Kidney (tissue), 14 donors: ENCODE measurements around the gene ACSM4. TPM values are rescaled to one million over a fixed set of nuclear protein-coding genes. Genes with fewer than 3 reads are reported as not detected.

Experiments
- DNase-seq, 5 donors: peaks; one replicate each; pipeline ENCODE4 v3.0.0-alpha.2; 2013 to 2020
- FAIRE-seq: peaks from 2 replicates; lab custom pipeline; 2012; peaks lifted over from hg19 to GRCh38; lab: Jason Lieb, UNC
- H3K27ac ChIP-seq, 2 donors: one replicate each; pipeline ENCODE4 v1.7.0; 2013; ENCODE audit warnings: low read depth in 2 of 2, low read length in 2 of 2, inconsistent platforms in 1 of 2
- H3K27me3 ChIP-seq: one replicate; pipeline ENCODE4 v1.7.1; 2013; ENCODE audit warnings: low read length, inconsistent platforms; ENCODE audit not compliant: control insufficient read depth, insufficient read depth
- H3K36me3 ChIP-seq, 3 donors: one replicate each; pipeline versions ENCODE4 v1.7.0 to v1.7.1; 2013; ENCODE audit warnings: low read length in 3 of 3, control low read depth in 1 of 3, inconsistent platforms in 1 of 3; ENCODE audit not compliant: insufficient read depth in 3 of 3, control insufficient read depth in 2 of 3
- H3K4me1 ChIP-seq, 3 donors: one replicate each; pipeline versions ENCODE4 v1.7.0 to v1.7.1; 2013; ENCODE audit warnings: low read length in 3 of 3, inconsistent platforms in 1 of 3, low read depth in 1 of 3; ENCODE audit not compliant: control insufficient read depth in 2 of 3, insufficient read depth in 2 of 3
- H3K4me3 ChIP-seq, 3 donors: one replicate each; pipeline versions ENCODE4 v1.7.0 to v1.8.1; 2013; ENCODE audit warnings: low read length in 3 of 3, control low read depth in 1 of 3, inconsistent platforms in 1 of 3
- H3K9ac ChIP-seq, 3 donors: one replicate each; pipeline versions ENCODE4 v1.7.0 to v1.7.1; 2013; ENCODE audit warnings: low read length in 3 of 3, control low read depth in 1 of 3, inconsistent platforms in 1 of 3
- H3K9me3 ChIP-seq, 3 donors: one replicate each; pipeline versions ENCODE4 v1.7.0 to v1.7.1; 2013; ENCODE audit warnings: low read length in 3 of 3, control low read depth in 1 of 3, inconsistent platforms in 1 of 3; ENCODE audit not compliant: control insufficient read depth in 2 of 3, insufficient read depth in 1 of 3
- intact Hi-C: fragments of 100-400 bp; cut with DNase I; formaldehyde crosslinking; loops from one replicate; pipeline ENCODE4 v1.11.1; 2022
- polyA plus RNA-seq: library from polyadenylated mRNA; stranded (reverse); fragments of 350-450 nt; fragmentation: Illumina TruSeq; extraction: RNeasy Lipid Tissue Mini Kit (QIAGEN cat#74804); gene quantifications from one replicate; pipeline ENCODE4 v1.2.3, GENCODE V29; 2014; ENCODE audit warnings: low read depth, low replicate concordance; ENCODE audit not compliant: insufficient read depth
- total RNA-seq: library from RNA; stranded (reverse); fragmentation: NEBNext Ultra II Directional; extraction: Animal tissue kit (Norgen Biotek cat#: 25700); gene quantifications from one replicate; pipeline ENCODE4 v1.2.1, GENCODE V29; 2021
- TF ChIP-seq, protein P1 (sequence below): IDR thresholded peaks from 3 replicates; pipeline ENCODE4 v1.5.1; 2012; ENCODE audit warnings: mild to moderate bottlenecking, moderate library complexity, borderline replicate concordance; ENCODE audit not compliant: insufficient read depth; ENCODE audit errors: extremely low read depth
- donor health status: control.
- donor health status: control.
- donor health status: control.
- donor health status: control.
- donor health status: control.
- donor health status: DM: yes; HTN: yes; CAD: no.
- donor health status: Normal renal cell carcinoma (clear cell type).

Gene ACSM4
- total and polyA plus RNA-seq, 2 donors from 2014 or later, result not detected

DNA sequence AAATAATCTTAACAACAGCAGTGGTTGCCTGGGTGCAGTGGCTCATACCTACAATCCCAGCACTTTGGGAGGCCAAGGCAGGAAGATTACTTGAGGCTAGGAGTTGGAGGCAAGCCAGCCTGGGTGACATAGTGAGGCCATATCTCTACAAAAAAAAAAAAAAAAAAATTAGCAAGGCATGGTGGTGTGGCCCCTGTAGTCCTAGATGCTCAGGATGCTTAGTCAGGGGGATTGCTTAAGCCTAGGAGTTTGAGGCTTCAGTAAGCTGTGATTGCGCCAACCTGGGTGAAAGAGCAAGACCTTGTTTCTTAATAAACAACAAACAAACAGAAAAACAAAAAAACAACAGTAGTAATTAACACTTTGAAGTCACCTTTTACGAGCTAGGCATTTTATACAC, 642 bp upstream of the ACSM4 start:
- Histone ChIP-seq H3K4me1 (no peaks in the 10 kb centered on the region), H3K27ac (no peak overlapping the region), H3K4me3 (no peak overlapping the region), H3K36me3 (no peaks in the 10 kb centered on the region), H3K9me3 (no peaks in the 10 kb centered on the region), H3K9ac (no peak overlapping the region), H3K27me3 (no peaks in the 10 kb centered on the region)
- no peak for FAIRE-seq
- intact Hi-C loops, result no loop called here
- TF ChIP-seq, protein P1, sequence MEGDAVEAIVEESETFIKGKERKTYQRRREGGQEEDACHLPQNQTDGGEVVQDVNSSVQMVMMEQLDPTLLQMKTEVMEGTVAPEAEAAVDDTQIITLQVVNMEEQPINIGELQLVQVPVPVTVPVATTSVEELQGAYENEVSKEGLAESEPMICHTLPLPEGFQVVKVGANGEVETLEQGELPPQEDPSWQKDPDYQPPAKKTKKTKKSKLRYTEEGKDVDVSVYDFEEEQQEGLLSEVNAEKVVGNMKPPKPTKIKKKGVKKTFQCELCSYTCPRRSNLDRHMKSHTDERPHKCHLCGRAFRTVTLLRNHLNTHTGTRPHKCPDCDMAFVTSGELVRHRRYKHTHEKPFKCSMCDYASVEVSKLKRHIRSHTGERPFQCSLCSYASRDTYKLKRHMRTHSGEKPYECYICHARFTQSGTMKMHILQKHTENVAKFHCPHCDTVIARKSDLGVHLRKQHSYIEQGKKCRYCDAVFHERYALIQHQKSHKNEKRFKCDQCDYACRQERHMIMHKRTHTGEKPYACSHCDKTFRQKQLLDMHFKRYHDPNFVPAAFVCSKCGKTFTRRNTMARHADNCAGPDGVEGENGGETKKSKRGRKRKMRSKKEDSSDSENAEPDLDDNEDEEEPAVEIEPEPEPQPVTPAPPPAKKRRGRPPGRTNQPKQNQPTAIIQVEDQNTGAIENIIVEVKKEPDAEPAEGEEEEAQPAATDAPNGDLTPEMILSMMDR, result no peak
- no peak for DNase-seq

DNA sequence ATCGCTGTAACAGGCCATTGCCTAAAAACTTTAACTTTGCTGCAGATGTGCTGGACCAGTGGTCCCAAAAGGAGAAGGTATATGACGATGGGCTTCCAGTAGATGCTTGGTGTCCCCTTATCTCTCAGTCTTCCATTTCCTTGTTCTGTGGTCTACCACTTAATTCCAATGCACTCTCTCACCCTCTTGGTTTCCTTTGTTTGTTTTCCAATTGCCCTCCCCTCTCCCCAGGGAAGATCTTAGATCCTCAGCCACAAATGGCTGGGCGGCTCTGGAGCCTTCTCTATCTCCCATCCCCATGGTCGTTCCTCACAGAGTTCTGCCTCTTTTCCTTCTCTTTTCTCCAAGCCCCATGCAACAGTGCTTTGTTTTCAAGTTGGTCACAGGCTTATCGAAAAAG, 584 bp downstream of the ACSM4 start:
- Histone ChIP-seq H3K9me3 (no peaks in the 10 kb centered on the region), H3K27ac (no peak overlapping the region), H3K36me3 (no peaks in the 10 kb centered on the region), H3K27me3 (no peaks in the 10 kb centered on the region), H3K4me3 (no peak overlapping the region), H3K9ac (no peak overlapping the region), H3K4me1 (no peaks in the 10 kb centered on the region)
- TF ChIP-seq, protein P1, result no peak
- intact Hi-C loops, result no loop called here
- DNase-seq (no peak), FAIRE-seq (no peak)

DNA sequence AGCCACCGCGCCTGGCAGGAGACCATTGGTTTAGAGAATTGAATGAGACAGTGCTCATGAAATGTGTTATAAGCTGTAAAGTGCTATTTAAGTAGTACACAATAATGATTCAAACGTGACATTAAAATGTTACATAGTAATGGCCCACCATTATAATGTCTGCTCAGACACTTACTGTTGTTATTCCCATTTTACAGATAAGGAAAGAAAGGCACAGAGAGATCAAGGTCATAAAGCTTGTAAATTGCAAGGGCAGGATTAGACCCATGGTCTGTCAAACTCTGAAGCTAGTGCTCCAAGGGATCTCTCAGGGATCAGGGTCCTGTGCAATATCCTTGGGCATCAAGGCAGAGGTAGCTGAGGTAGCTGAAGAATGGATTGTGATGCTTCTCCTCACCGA, 6.2 kb downstream of the ACSM4 start:
- Histone ChIP-seq H3K27me3 (no peaks in the 10 kb centered on the region), H3K27ac (no peak overlapping the region), H3K9me3 (no peaks in the 10 kb centered on the region), H3K4me3 (no peak overlapping the region), H3K9ac (no peak overlapping the region), H3K4me1 (no peaks in the 10 kb centered on the region), H3K36me3 (no peaks in the 10 kb centered on the region)
- intact Hi-C loops, result no loop called here
- FAIRE-seq (no peak), DNase-seq (no peak)
- TF ChIP-seq, protein P1, result no peak

DNA sequence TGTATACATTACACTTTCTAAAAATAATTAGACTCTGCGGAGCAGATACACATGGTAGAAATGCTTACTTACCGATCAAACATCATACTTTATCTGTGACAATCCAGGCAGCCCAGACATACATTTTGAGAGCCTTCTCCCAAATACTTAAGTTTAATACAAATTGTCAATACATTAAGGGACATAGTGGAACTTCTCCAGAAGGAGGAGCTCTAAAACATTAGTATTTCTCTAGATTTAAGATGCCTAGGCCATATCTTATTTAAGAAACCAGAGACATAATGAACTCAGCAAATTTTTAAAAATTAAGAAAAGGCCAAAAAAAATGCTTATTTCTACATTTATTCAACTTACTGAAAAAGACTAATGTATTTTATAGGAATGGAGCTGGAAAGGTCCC, 16.1 kb downstream of the ACSM4 start:
- TF ChIP-seq, protein P1, result no peak
- H3K27me3 ChIP-seq, result no peaks in the 10 kb centered on the region
- no peak overlapping the region for H3K27ac ChIP-seq
- no peak overlapping the region for H3K9ac ChIP-seq
- H3K36me3 ChIP-seq, result no peaks in the 10 kb centered on the region
- no peak overlapping the region for H3K4me3 ChIP-seq
- H3K9me3 ChIP-seq, result no peaks in the 10 kb centered on the region
- H3K4me1 ChIP-seq, result no peaks in the 10 kb centered on the region
- FAIRE-seq (no peak), DNase-seq (no peak)
- intact Hi-C loops, result no loop called here
